Measurements from ENCODE around the gene TNNC2. TPM values are rescaled to one million over a fixed set of nuclear protein-coding genes. Genes with fewer than 3 reads are reported as not detected.

Gene TNNC2
- total RNA-seq, 1 experiment from 2014 or later = not detected

DNA sequence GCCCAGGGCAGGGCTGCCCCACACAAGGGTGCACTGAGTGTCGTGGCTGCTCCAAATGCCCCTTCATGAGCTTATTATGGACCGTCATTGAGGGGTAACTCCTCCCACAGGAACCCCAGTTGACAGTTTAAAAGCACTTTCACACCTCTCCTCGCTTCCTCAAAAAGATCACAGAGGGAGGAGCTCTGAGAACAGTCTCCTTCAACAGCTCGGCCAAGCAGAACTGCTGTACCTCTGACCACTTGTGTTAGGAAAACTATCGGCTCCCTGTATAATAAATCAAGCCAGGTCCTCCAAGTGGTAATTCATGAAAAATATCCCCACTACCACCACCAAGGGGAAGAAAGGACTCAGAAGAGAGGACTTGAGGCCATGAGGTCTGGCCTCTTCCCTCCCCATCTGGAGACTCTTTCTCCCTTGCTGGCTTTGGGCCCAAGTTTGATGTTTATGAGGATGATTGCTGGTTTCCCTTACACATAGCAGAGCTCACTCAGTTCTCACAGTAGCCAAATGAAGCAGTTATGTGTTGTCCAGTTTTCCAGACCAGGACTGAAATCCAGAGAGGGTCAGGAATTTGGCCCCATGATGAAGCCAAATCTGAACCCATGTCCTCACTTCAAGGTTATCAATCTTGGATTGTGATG, 15.2 kb upstream of the TNNC2 start:
- Mint-ChIP-seq H3K9me3 (ENCODE audit: unreplicated experiment) (no peaks in the 10 kb centered on the region), H3K27ac (ENCODE audit: low read depth, unreplicated experiment) (peak overlapping the region; percentile 31), H3K4me3 (ENCODE audit: unreplicated experiment) (no peak overlapping the region), H3K27me3 (ENCODE audit: insufficient read depth, unreplicated experiment) (no peaks in the 10 kb centered on the region), H3K36me3 (ENCODE audit: insufficient read depth, unreplicated experiment) (peaks cover 67% of the 10 kb centered on the region), H3K4me1 (ENCODE audit: insufficient read depth, unreplicated experiment) (no peaks in the 10 kb centered on the region)
- DNase-seq (ENCODE audit: unreplicated experiment) = no peak
- ChIA-PET POLR2A (interaction anchor here (0.9 to 1.6 kb wide), 7 partner anchors 7 to 246 kb away, joined by 3 to 8 read pairs (median 4); partner anchors contain the start of genes ACOT8, SNX21, ZSWIM1 and ZSWIM3), CTCF (interaction anchor here (0.7 to 2.0 kb wide), 3 partner anchors 14 to 405 kb away, joined by 3 to 6 read pairs (median 3); partner anchors contain the start of gene ACOT8)
- intact Hi-C loops (cut with micrococcal nuclease) = no loop called here
- TF ChIP-seq CTCF (IDR thresholded peaks at IDR 0.05; ENCODE audit: unreplicated experiment) = no peak
- TSS peak; percentile 11 for BruUV-seq (replicated peaks)

- Mint-ChIP-seq H3K4me1 (ENCODE audit: insufficient read depth, unreplicated experiment) (peaks cover 7% of the 10 kb centered on the region), H3K36me3 (ENCODE audit: insufficient read depth, unreplicated experiment) (peaks cover 65% of the 10 kb centered on the region), H3K9me3 (ENCODE audit: unreplicated experiment) (no peaks in the 10 kb centered on the region), H3K27ac (ENCODE audit: low read depth, unreplicated experiment) (peak overlapping the region; percentile 31), H3K27me3 (ENCODE audit: insufficient read depth, unreplicated experiment) (no peaks in the 10 kb centered on the region), H3K4me3 (ENCODE audit: unreplicated experiment) (no peak overlapping the region)
- no peak for TF ChIP-seq CTCF (IDR thresholded peaks at IDR 0.05; ENCODE audit: unreplicated experiment)
- ChIA-PET POLR2A (interaction anchor here (0.9 to 1.6 kb wide), 7 partner anchors 8 to 93 kb away, joined by 3 to 8 read pairs (median 3); partner anchors contain the start of genes ACOT8, PCIF1, SNX21 and ZSWIM1), CTCF (interaction anchor here (0.5 to 1.1 kb wide), 2 partner anchors 15 to 1819 kb away, joined by 3 to 4 read pairs; partner anchors contain the start of gene ACOT8)
- intact Hi-C loops (cut with micrococcal nuclease) = no loop called here
- no TSS peak for BruUV-seq (replicated peaks)
- DNase-seq (ENCODE audit: unreplicated experiment) = no peak
Measured at GRCh38 chr20:45841407-45842129, 14.5 kb upstream of the TNNC2 start.

DNA sequence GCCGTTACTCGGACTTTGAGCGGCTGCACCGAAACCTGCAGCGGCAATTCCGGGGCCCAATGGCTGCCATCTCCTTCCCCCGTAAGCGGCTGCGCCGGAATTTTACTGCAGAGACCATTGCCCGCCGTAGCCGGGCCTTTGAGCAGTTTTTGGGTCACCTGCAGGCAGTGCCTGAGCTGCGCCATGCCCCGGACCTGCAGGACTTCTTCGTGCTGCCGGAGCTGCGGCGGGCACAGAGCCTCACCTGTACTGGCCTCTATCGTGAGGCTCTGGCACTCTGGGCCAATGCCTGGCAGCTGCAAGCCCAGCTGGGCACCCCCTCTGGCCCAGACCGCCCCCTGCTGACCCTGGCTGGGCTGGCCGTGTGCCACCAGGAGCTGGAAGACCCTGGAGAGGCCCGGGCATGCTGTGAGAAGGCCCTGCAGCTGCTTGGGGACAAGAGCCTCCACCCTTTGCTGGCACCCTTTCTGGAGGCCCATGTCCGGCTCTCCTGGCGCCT, 13.6 kb upstream of the TNNC2 start:
- no peak overlapping the region for H3K4me3 Mint-ChIP-seq (ENCODE audit: unreplicated experiment)
- ChIA-PET POLR2A (interaction anchor here (0.9 to 1.4 kb wide), 5 partner anchors 9 to 94 kb away, joined by 3 to 6 read pairs (median 3); partner anchors contain the start of genes ACOT8 and PCIF1), CTCF (interaction anchor here (0.5 kb wide), 1 partner anchor 1818 kb away, joined by 4 read pairs; no protein-coding TSS in a partner anchor)
- no peak for DNase-seq (ENCODE audit: unreplicated experiment)
- peaks cover 15% of the 10 kb centered on the region for H3K4me1 Mint-ChIP-seq (ENCODE audit: insufficient read depth, unreplicated experiment)
- no peak for TF ChIP-seq CTCF (IDR thresholded peaks at IDR 0.05; ENCODE audit: unreplicated experiment)
- H3K27me3 Mint-ChIP-seq (ENCODE audit: insufficient read depth, unreplicated experiment) = no peaks in the 10 kb centered on the region
- BruUV-seq (replicated peaks) = no TSS peak
- intact Hi-C loops (cut with micrococcal nuclease) = no loop called here
- no peak overlapping the region for H3K27ac Mint-ChIP-seq (ENCODE audit: low read depth, unreplicated experiment)
- peaks cover 64% of the 10 kb centered on the region for H3K36me3 Mint-ChIP-seq (ENCODE audit: insufficient read depth, unreplicated experiment)
- no peaks in the 10 kb centered on the region for H3K9me3 Mint-ChIP-seq (ENCODE audit: unreplicated experiment)

DNA sequence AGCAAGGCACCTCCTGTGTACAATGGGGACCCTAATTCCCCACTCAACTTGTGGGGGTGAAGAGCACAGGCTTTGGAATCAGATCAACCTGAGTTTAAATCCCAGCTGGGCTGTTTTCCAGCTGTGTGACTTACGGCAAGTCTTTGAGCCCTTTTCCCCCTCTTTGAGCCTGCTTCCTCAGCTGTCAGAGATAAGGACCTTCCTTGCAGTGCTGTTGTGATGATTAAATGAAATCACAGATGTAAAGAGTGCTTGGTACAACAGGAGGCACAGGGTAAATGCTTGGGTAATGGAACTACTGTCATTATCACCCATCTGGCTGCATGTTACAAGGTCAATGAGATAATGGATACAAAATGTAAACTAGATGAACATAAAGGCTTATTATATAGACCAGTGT, 9.7 kb upstream of the TNNC2 start:
- ChIA-PET POLR2A (interaction anchor here (1.0 to 1.5 kb wide), 2 partner anchors 19 to 135 kb away, joined by 4 to 8 read pairs; no protein-coding TSS in a partner anchor), CTCF (interaction anchor here (1.1 kb wide), 1 partner anchor 134 kb away, joined by 3 read pairs; no protein-coding TSS in a partner anchor)
- H3K27ac Mint-ChIP-seq (ENCODE audit: low read depth, unreplicated experiment) = peak overlapping the region; percentile 51
- peaks cover 26% of the 10 kb centered on the region for H3K4me1 Mint-ChIP-seq (ENCODE audit: insufficient read depth, unreplicated experiment)
- H3K4me3 Mint-ChIP-seq (ENCODE audit: unreplicated experiment) = no peak overlapping the region
- intact Hi-C loops (cut with micrococcal nuclease) = loop anchor here (10.0 kb wide), 1 partner anchor 48 kb away; the partner anchor contains the start of genes SPATA25 and ZSWIM1
- no peaks in the 10 kb centered on the region for H3K9me3 Mint-ChIP-seq (ENCODE audit: unreplicated experiment)
- TF ChIP-seq CTCF (IDR thresholded peaks at IDR 0.05; ENCODE audit: unreplicated experiment) = no peak
- H3K36me3 Mint-ChIP-seq (ENCODE audit: insufficient read depth, unreplicated experiment) = peaks cover 32% of the 10 kb centered on the region
- BruUV-seq (replicated peaks) = no TSS peak
- DNase-seq (ENCODE audit: unreplicated experiment) = no peak
- H3K27me3 Mint-ChIP-seq (ENCODE audit: insufficient read depth, unreplicated experiment) = no peaks in the 10 kb centered on the region
